Tibial nerve (tissue), 4 donors: Measurements from ENCODE around the gene IGSF9.

Experiments
- EP300 ChIP-seq, 2 donors: sonication (generic); formaldehyde crosslinking; IDR thresholded peaks; one replicate each; pipeline ENCODE4 v1.6.1; 2017; ENCODE audit warnings: antibody characterized with exemption in 2 of 2, mild to moderate bottlenecking in 1 of 2
- TF ChIP-seq, protein P1 (sequence below), 5 experiments: fragments of 200-600 bp in 3 of 5; fragments of 450-650 bp in 2 of 5; sonication (generic) in 3 of 5; IDR thresholded peaks; one replicate each; pipeline ENCODE4 v1.5.1; 2016 to 2019; ENCODE audit warnings: antibody characterized with exemption in 5 of 5, mild to moderate bottlenecking in 3 of 5, moderate library complexity in 2 of 5

DNA sequence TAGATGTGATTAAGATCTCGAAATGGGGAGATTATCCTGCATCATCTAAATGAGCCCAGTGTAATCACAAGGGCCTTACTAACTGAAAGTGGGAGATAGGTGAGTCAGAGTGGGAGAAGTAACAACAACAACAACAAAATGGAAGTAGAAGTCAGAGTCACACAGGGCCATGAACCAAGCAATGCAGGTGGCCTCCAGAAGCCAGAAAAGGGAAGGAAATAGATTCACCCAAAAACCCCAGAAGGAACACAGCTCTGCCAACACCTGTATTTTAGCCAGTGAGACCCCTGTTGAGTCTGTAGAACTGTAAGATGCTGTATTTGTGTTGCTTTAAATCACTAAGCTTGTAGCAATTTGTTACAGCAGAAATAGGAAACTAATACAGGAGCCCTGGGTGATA is 24.2 kb downstream of the IGSF9 start:
- no peak for TF ChIP-seq EP300 (IDR thresholded peaks at IDR 0.05)
- TF ChIP-seq, protein P1, sequence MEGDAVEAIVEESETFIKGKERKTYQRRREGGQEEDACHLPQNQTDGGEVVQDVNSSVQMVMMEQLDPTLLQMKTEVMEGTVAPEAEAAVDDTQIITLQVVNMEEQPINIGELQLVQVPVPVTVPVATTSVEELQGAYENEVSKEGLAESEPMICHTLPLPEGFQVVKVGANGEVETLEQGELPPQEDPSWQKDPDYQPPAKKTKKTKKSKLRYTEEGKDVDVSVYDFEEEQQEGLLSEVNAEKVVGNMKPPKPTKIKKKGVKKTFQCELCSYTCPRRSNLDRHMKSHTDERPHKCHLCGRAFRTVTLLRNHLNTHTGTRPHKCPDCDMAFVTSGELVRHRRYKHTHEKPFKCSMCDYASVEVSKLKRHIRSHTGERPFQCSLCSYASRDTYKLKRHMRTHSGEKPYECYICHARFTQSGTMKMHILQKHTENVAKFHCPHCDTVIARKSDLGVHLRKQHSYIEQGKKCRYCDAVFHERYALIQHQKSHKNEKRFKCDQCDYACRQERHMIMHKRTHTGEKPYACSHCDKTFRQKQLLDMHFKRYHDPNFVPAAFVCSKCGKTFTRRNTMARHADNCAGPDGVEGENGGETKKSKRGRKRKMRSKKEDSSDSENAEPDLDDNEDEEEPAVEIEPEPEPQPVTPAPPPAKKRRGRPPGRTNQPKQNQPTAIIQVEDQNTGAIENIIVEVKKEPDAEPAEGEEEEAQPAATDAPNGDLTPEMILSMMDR (IDR thresholded peaks at IDR 0.05): no peak
